ENCODE measurements around the gene DHODH. TPM values are rescaled to one million over a fixed set of nuclear protein-coding genes. Genes with fewer than 3 reads are reported as not detected.

The DHODH gene
- total RNA-seq, 4 donors from 2014 or later = 3.3 to 6.8 (median 4.7) TPM

DNA sequence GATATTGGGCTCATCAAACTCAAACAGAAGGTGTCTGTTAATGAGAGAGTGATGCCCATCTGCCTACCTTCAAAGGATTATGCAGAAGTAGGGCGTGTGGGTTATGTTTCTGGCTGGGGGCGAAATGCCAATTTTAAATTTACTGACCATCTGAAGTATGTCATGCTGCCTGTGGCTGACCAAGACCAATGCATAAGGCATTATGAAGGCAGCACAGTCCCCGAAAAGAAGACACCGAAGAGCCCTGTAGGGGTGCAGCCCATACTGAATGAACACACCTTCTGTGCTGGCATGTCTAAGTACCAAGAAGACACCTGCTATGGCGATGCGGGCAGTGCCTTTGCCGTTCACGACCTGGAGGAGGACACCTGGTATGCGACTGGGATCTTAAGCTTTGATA, 51.9 kb downstream of the DHODH start:
- no peak for DNase-seq (ENCODE audit: extremely low spot score)
- no peaks in the 10 kb centered on the region for H3K9me3 ChIP-seq
- intact Hi-C loops (cut with DNase I) = no loop called here
- H3K4me3 ChIP-seq = no peak overlapping the region
- no peak overlapping the region for H3K27ac ChIP-seq (replicated peaks in 1 of 4)
- H3K4me1 ChIP-seq = no peaks in the 10 kb centered on the region
- TF ChIP-seq EP300 (IDR thresholded peaks at IDR 0.05) (no peak), POLR2A (IDR thresholded peaks at IDR 0.05; ENCODE audit: low read depth) (no peak), POLR2AphosphoS5 (IDR thresholded peaks at IDR 0.05) (no peak)
- TF ChIP-seq, protein P1, sequence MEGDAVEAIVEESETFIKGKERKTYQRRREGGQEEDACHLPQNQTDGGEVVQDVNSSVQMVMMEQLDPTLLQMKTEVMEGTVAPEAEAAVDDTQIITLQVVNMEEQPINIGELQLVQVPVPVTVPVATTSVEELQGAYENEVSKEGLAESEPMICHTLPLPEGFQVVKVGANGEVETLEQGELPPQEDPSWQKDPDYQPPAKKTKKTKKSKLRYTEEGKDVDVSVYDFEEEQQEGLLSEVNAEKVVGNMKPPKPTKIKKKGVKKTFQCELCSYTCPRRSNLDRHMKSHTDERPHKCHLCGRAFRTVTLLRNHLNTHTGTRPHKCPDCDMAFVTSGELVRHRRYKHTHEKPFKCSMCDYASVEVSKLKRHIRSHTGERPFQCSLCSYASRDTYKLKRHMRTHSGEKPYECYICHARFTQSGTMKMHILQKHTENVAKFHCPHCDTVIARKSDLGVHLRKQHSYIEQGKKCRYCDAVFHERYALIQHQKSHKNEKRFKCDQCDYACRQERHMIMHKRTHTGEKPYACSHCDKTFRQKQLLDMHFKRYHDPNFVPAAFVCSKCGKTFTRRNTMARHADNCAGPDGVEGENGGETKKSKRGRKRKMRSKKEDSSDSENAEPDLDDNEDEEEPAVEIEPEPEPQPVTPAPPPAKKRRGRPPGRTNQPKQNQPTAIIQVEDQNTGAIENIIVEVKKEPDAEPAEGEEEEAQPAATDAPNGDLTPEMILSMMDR (IDR thresholded peaks at IDR 0.05) = no peak
- H3K36me3 ChIP-seq = peaks cover 0 to 4% (median 1%) of the 10 kb centered on the region in 4 donors
- 90% methylated on average over 9 of the region's 9 CpGs for WGBS
- H3K27me3 ChIP-seq = no peaks in the 10 kb centered on the region

DNA sequence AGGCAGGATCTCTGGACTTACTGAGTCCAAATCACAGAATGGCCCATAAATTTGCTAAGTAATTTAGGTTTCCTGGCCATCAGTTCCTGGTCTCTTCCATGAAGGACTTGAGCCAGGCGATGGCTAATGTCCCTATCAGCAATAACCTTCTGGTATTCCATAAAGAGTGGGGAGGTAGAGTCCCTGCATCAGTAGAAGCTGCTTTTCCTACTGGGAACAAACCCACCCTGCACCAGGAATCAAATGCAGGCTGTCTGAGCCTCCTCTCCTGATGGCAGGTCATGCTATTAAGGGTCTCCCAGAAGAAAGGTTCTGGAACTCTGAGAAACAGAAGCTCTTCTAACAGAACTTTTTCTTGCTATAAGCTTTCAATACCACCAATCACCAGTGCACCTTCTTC, 53.0 kb downstream of the DHODH start:
- TF ChIP-seq, protein P1 (IDR thresholded peaks at IDR 0.05) = no peak
- TF ChIP-seq POLR2AphosphoS5 (IDR thresholded peaks at IDR 0.05) = no peak
- H3K4me3 ChIP-seq = no peak overlapping the region
- H3K27me3 ChIP-seq = no peaks in the 10 kb centered on the region
- H3K27ac ChIP-seq (replicated peaks in 1 of 4) = no peak overlapping the region
- H3K4me1 ChIP-seq = no peaks in the 10 kb centered on the region
- no peaks in the 10 kb centered on the region for H3K9me3 ChIP-seq
- no peak for DNase-seq (ENCODE audit: extremely low spot score)
- WGBS = 100% methylated on average over 1 of the region's 1 CpG
- intact Hi-C loops (cut with DNase I) = no loop called here
- H3K36me3 ChIP-seq = peaks cover 0 to 4% (median 1%) of the 10 kb centered on the region in 4 donors

DNA sequence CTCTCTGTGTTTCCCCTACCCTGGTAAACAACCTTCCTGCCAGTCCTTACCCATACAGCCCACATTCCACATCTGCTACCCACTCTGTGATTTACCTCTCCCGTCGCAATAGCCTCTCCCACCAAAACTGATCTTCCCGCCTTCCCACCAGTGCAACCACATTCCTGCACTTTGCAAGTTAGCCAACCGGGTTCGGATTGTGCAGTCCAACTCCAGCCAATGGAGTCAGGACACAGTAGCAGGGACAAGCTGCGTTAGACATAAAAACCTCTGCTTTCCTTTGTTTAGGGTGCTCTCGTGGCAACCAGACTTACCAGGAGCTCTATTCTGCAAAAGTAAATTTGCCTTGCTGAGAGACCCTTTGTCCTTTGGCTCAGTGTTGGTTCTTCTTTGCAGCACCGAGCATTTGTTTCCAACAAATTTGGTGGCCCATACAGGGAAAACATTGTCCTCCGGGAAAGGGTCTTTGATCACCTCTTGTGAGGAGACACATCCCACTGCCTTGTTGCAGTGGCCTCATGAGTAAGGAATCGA, 55.9 kb downstream of the DHODH start:
- H3K27ac ChIP-seq (replicated peaks in 1 of 4) = no peak overlapping the region
- H3K4me3 ChIP-seq = no peak overlapping the region
- H3K36me3 ChIP-seq = peaks cover 0 to 4% (median 1%) of the 10 kb centered on the region in 4 donors
- intact Hi-C loops (cut with DNase I) = no loop called here
- WGBS = 90% methylated on average over 10 of the region's 10 CpGs
- no peak for TF ChIP-seq POLR2AphosphoS5 (IDR thresholded peaks at IDR 0.05)
- TF ChIP-seq, protein P1 (IDR thresholded peaks at IDR 0.05) = no peak
- TF ChIP-seq EP300 (IDR thresholded peaks at IDR 0.05) = no peak
- TF ChIP-seq POLR2A (IDR thresholded peaks at IDR 0.05; ENCODE audit: low read depth) = no peak
- H3K27me3 ChIP-seq = no peaks in the 10 kb centered on the region
- no peaks in the 10 kb centered on the region for H3K9me3 ChIP-seq
- no peaks in the 10 kb centered on the region for H3K4me1 ChIP-seq
- DNase-seq (ENCODE audit: extremely low spot score) = no peak

DNA sequence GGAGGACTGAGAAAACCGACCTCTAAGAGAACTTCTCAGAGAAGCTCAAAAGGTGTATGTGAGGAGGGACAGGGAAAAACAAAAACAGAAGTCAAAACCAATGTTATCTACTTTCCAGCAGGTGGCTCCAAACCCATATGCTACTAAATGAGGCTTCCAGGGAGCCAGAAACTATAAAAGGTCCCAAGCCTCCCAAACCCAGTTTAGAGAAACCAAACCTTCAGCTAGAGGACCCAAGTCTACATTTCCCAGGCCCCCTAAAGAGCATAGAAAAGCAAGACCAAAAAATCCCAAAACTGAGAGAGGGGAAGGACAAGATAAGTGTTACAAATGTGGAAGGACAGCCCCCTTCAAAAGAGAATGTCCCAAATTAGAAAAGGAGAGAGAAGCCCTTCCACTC, 58.2 kb downstream of the DHODH start:
- Histone ChIP-seq H3K36me3 (peaks cover 0 to 2% (median 0%) of the 10 kb centered on the region in 4 donors), H3K4me1 (peaks cover 0 to 4% (median 0%) of the 10 kb centered on the region in 4 donors), H3K4me3 (no peak overlapping the region), H3K27me3 (no peaks in the 10 kb centered on the region), H3K9me3 (no peaks in the 10 kb centered on the region), H3K27ac (replicated peaks in 1 of 4) (no peak overlapping the region)
- intact Hi-C loops (cut with DNase I) = no loop called here
- TF ChIP-seq, protein P1 (IDR thresholded peaks at IDR 0.05) = peak in 2 of 3 experiments; percentile 18 to 43
- TF ChIP-seq EP300 (IDR thresholded peaks at IDR 0.05) = no peak
- no peak for DNase-seq (ENCODE audit: extremely low spot score)
- 0% methylated on average over 1 of the region's 1 CpG for WGBS

DNA sequence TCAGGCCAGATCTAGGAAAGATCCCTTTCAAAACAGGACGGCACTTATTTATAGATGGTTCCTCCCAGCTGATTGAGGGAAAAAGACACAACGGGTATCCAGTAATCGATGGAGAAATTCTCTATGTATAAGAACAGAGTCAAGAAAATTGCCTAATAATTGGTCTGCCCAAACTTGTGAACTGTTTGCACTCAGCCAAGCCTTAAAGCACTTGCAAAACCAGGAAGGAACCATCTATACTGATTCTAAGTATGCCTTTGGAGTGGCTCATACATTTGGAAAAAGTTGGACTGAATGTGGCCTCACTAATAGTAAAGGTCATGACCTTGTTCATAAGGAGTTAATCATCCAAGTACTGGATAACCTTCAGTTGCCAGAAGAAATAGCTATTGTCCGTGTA, 60.4 kb downstream of the DHODH start:
- Histone ChIP-seq H3K4me1 (peaks cover 0 to 10% (median 6%) of the 10 kb centered on the region in 4 donors), H3K9me3 (no peaks in the 10 kb centered on the region), H3K36me3 (no peaks in the 10 kb centered on the region), H3K27me3 (no peaks in the 10 kb centered on the region), H3K4me3 (no peak overlapping the region), H3K27ac (replicated peaks in 1 of 4) (no peak overlapping the region)
- WGBS = 76% methylated on average over 4 of the region's 4 CpGs
- no peak for DNase-seq (ENCODE audit: extremely low spot score)
- no peak for TF ChIP-seq POLR2AphosphoS5 (IDR thresholded peaks at IDR 0.05)
- TF ChIP-seq POLR2A (IDR thresholded peaks at IDR 0.05; ENCODE audit: low read depth) = no peak
- TF ChIP-seq, protein P1 (IDR thresholded peaks at IDR 0.05) = no peak
- TF ChIP-seq EP300 (IDR thresholded peaks at IDR 0.05) = no peak
- intact Hi-C loops (cut with DNase I) = no loop called here

Measured in esophagus muscularis mucosa (tissue), 4 donors.